Measurements from ENCODE around the gene SNX9. TPM values are rescaled to one million over a fixed set of nuclear protein-coding genes. Genes with fewer than 3 reads are reported as not detected.

SNX9 gene
- total RNA-seq, 1 experiment from 2014 or later = 31.3 TPM

- H3K27ac Mint-ChIP-seq = peak overlapping the region; percentile 25 to 82 (median 69)
- Histone ChIP-seq H4K5ac (ENCODE audit: insufficient read length, low read depth, low read length) (no peak overlapping the region), H2AFZ (ENCODE audit: low read length) (no peak overlapping the region), H3K79me2 (ENCODE audit: insufficient read depth, low read length) (peaks cover 53% of the 10 kb centered on the region), H3K23me2 (ENCODE audit: insufficient read length, low read depth, low read length, poor library complexity, severe bottlenecking) (no peaks in the 10 kb centered on the region), H3K56ac (ENCODE audit: insufficient read length, low read depth, low read length) (no peak overlapping the region), H4K8ac (replicated peaks; ENCODE audit: insufficient read length, low read depth, low read length) (no peak overlapping the region), H4K91ac (ENCODE audit: insufficient read length, low read depth, low read length) (no peak overlapping the region), H2BK12ac (ENCODE audit: insufficient read length, low read depth, low read length) (no peak overlapping the region), H2BK15ac (ENCODE audit: low read depth, low read length) (no peak overlapping the region), H3K27me3 (ENCODE audit: insufficient read depth, low read length) (no peaks in the 10 kb centered on the region), H3K23ac (ENCODE audit: insufficient read length, low read depth, low read length) (no peak overlapping the region), H3K14ac (ENCODE audit: insufficient read depth, low read length) (no peak overlapping the region), H2AK5ac (ENCODE audit: insufficient read length, low read length) (no peak overlapping the region), H3K18ac (ENCODE audit: insufficient read length, low read depth, low read length) (no peak overlapping the region), H2BK5ac (ENCODE audit: insufficient read length, low read length) (peak overlapping the region; percentile 29), H3K4me2 (ENCODE audit: insufficient read depth, insufficient read length, low read length) (no peak overlapping the region), H3K79me1 (ENCODE audit: insufficient read depth, low read depth, low read length, poor library complexity, severe bottlenecking) (peaks cover 3% of the 10 kb centered on the region), H4K20me1 (ENCODE audit: control insufficient read depth, insufficient read depth, insufficient read length) (no peaks in the 10 kb centered on the region), H3K9me3 (ENCODE audit: control insufficient read depth, low read depth, low read length) (no peaks in the 10 kb centered on the region), H2BK120ac (ENCODE audit: low read depth, low read length, poor library complexity, severe bottlenecking) (no peak overlapping the region), H3K9ac (ENCODE audit: extremely low read depth, insufficient read length, low read length) (no peak overlapping the region), H3K27ac (ENCODE audit: insufficient read length, low read depth, low read length) (no peak overlapping the region), H2BK20ac (ENCODE audit: low read depth, low read length, poor library complexity, severe bottlenecking) (no peak overlapping the region), H3K4ac (ENCODE audit: low read depth, low read length) (no peak overlapping the region; the same call in 1 of the 2 replicates), H3K4me1 (ENCODE audit: insufficient read depth, low read length) (peaks cover 29% of the 10 kb centered on the region), H3T11ph (ENCODE audit: low read length) (no peak overlapping the region)
- H3K36me3 Mint-ChIP-seq (ENCODE audit: insufficient read depth in 1 of 3, low read depth in 3 of 3) = peaks cover 6 to 15% (median 6%) of the 10 kb centered on the region in 3 experiments; a peak in 6 of 7 replicates
- no CpG with 5 or more reads among the region's 6 CpGs for WGBS (ENCODE audit: extremely low coverage, insufficient read length, low lambda C conversion rate)
- 0 out of 5 replicates have a peak, but pooled peaks cover 0 to 2% of the 10 kb centered on the region in 2 experiments for H3K9me3 Mint-ChIP-seq
- no peaks in the 10 kb centered on the region for H3K27me3 Mint-ChIP-seq (ENCODE audit: low read depth)
- no peak for TF ChIP-seq CTCF (conservative IDR thresholded peaks at IDR 0.05)
- H3K4me1 Mint-ChIP-seq = peaks cover 61 to 72% of the 10 kb centered on the region in 2 experiments
- no peak overlapping the region; a peak in 1 of 5 replicates for H3K4me3 Mint-ChIP-seq
- DNase-seq = no peak
Observed at GRCh38 chr6:157834549-157834948, 11.5 kb downstream of the SNX9 start.

Measured in H9 (cell line).